ENCODE results near the gene TANC1. TPM values are rescaled to one million over a fixed set of nuclear protein-coding genes. Genes with fewer than 3 reads are reported as not detected.

The TANC1 gene
- total RNA-seq, 6 donors from 2014 or later, result 41.6 to 101 (median 75.5) TPM

DNA sequence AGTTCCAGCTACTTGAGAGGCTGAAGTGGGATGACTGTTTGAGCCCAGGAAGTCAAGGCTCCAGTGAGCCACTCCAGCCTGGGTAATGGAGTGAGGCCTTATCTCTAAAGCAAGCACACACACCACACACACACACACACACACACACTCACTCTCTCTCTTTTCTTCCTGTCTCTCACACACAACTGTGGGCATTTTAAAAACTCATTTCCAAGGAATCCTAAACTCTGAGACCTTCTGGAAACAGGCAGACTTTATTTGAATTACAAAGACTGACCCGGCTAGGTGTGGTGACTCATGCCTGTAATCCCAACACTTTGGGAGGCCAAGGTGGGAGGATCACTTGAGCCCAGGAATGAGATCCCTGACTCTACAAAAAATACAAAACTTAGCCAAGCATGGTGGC, 296.7 kb downstream of the TANC1 start:
- peaks cover 0 to 7% (median 0%) of the 10 kb centered on the region in 4 donors for H3K36me3 ChIP-seq
- DNase-seq (peak in 1 of 2 donors; percentile 60), ATAC-seq (ENCODE audit: low FRiP score in 2 of 2) (peak in 1 of 2 donors; percentile 49)
- H3K9me3 ChIP-seq, result no peaks in the 10 kb centered on the region
- TF ChIP-seq EP300 (IDR thresholded peaks at IDR 0.05) (no peak), POLR2A (IDR thresholded peaks at IDR 0.05) (no peak), POLR2AphosphoS5 (IDR thresholded peaks at IDR 0.05) (no peak)
- TF ChIP-seq, protein P1, sequence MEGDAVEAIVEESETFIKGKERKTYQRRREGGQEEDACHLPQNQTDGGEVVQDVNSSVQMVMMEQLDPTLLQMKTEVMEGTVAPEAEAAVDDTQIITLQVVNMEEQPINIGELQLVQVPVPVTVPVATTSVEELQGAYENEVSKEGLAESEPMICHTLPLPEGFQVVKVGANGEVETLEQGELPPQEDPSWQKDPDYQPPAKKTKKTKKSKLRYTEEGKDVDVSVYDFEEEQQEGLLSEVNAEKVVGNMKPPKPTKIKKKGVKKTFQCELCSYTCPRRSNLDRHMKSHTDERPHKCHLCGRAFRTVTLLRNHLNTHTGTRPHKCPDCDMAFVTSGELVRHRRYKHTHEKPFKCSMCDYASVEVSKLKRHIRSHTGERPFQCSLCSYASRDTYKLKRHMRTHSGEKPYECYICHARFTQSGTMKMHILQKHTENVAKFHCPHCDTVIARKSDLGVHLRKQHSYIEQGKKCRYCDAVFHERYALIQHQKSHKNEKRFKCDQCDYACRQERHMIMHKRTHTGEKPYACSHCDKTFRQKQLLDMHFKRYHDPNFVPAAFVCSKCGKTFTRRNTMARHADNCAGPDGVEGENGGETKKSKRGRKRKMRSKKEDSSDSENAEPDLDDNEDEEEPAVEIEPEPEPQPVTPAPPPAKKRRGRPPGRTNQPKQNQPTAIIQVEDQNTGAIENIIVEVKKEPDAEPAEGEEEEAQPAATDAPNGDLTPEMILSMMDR (IDR thresholded peaks at IDR 0.05), result no peak
- WGBS, 2 donors, result 73 to 85% methylated on average over 1 of the region's 1 CpG
- H3K4me1 ChIP-seq, result no peaks in the 10 kb centered on the region
- peak overlapping the region in 1 of 4 donors; percentile 23 for H3K27ac ChIP-seq
- H3K27me3 ChIP-seq, result no peaks in the 10 kb centered on the region
- H3K4me3 ChIP-seq, result no peak overlapping the region

DNA sequence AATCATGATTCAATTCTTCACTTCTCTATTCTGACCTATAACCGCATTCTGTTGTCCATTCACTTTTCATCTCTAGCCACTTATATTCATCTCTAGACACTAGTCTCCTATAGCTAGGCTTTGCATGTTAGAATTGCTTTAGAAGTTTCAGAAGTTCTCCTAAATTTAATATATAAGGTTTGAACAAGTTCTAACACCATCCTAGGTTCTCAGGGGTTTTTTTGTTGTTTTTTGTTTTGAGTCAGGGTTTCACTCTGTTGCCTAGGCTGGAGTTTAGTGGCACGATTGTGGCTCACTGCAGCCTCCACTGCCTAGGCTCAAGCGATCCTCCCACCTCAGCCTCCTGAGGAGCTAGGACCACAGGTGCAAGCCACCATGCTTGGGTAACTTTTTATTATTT, 298.1 kb downstream of the TANC1 start:
- Histone ChIP-seq H3K36me3 (peaks cover 0 to 7% (median 3%) of the 10 kb centered on the region in 4 donors), H3K4me3 (no peak overlapping the region), H3K4me1 (no peaks in the 10 kb centered on the region), H3K9me3 (no peaks in the 10 kb centered on the region), H3K27me3 (no peaks in the 10 kb centered on the region), H3K27ac (no peak overlapping the region)
- no peak for TF ChIP-seq POLR2AphosphoS5 (IDR thresholded peaks at IDR 0.05)
- no peak for TF ChIP-seq EP300 (IDR thresholded peaks at IDR 0.05)
- no peak for TF ChIP-seq POLR2A (IDR thresholded peaks at IDR 0.05)
- TF ChIP-seq, protein P1 (IDR thresholded peaks at IDR 0.05), result no peak
- ATAC-seq (ENCODE audit: low FRiP score in 2 of 2) (no peak), DNase-seq (no peak)
- 97 to 99% methylated on average over 3 of the region's 3 CpGs for WGBS, 2 donors

DNA sequence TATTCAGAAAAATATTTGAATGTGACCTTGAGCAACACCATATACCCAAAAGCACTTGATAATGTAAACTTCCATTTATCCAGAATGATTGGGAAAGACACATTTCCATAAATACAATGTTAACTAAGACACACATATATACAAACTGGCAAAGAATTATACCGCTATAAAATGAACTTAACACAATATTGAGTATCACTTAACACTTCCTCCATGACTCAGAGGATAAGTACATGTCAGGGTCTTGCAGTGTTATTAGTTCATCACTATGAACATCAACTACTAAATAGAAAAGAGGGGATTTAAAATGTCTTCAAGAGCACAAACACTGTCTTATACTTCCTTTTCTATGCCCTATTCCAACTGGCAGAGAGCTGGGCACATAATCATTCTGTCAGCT, 299.5 kb downstream of the TANC1 start:
- 74 to 79% methylated on average over 1 of the region's 1 CpG for WGBS, 2 donors
- no peaks in the 10 kb centered on the region for H3K27me3 ChIP-seq
- no peak overlapping the region for H3K27ac ChIP-seq
- ATAC-seq (ENCODE audit: low FRiP score in 2 of 2), result no peak
- TF ChIP-seq, protein P1 (IDR thresholded peaks at IDR 0.05), result no peak
- TF ChIP-seq POLR2A (IDR thresholded peaks at IDR 0.05) (no peak), POLR2AphosphoS5 (IDR thresholded peaks at IDR 0.05) (no peak), EP300 (IDR thresholded peaks at IDR 0.05) (no peak)
- H3K36me3 ChIP-seq, result peaks cover 0 to 7% (median 3%) of the 10 kb centered on the region in 4 donors
- no peaks in the 10 kb centered on the region for H3K9me3 ChIP-seq
- no peak for DNase-seq
- H3K4me1 ChIP-seq, result no peaks in the 10 kb centered on the region
- H3K4me3 ChIP-seq, result no peak overlapping the region

DNA sequence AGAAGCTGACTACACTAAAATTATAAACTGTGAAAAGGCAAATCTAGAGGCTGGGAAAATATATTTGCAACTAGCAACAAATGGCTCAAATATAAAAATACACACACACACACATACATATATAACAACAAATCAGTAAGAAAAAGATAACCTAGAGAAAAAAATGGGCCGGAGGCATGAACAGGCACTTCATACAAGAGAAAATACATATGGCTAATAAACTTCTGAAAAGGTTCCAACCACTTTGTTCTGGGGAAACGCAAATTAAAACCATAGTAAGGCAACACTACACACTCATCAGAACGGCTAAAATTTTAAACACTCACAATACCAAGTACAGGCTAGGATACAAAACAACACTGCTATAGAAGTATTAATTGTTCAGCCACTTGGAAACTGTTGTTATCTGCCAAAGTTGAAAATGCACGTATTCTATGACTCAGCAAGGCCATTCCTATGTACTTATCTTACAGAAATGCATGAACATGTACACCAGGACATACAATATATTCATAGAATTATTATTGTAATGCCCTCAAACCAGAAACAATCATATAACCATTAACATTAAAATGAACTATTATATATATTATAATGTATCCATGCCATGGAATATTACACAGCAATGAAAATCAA, 302.4 kb downstream of the TANC1 start:
- H3K9me3 ChIP-seq, result no peaks in the 10 kb centered on the region
- 94 to 96% methylated on average over 4 of the region's 4 CpGs for WGBS, 2 donors
- TF ChIP-seq, protein P1 (IDR thresholded peaks at IDR 0.05), result no peak
- TF ChIP-seq EP300 (IDR thresholded peaks at IDR 0.05) (no peak), POLR2AphosphoS5 (IDR thresholded peaks at IDR 0.05) (no peak), POLR2A (IDR thresholded peaks at IDR 0.05) (no peak)
- no peak overlapping the region for H3K27ac ChIP-seq
- no peak for DNase-seq
- H3K4me1 ChIP-seq, result no peaks in the 10 kb centered on the region
- ATAC-seq (ENCODE audit: low FRiP score in 2 of 2), result no peak
- no peak overlapping the region for H3K4me3 ChIP-seq
- no peaks in the 10 kb centered on the region for H3K27me3 ChIP-seq
- peaks cover 0 to 6% (median 0%) of the 10 kb centered on the region in 4 donors for H3K36me3 ChIP-seq

DNA sequence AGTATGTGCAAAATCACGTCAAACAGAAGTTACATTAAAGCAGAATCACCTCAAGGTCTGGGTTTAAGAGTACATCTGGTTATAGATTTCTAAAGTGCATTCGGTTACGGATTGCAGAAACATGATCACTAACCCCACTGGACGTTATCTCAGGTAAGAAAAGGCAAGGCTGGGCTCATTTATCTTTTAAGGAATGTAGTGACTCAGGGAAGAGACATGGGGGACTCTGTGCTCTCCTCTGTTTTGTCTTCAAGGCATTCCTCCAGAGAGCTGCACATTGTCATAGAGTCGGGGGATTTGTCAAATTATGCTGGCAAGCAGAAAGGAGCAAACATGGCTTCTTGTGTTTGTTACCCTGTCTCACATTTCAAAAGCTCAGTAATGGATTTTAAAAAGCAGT, 303.7 kb downstream of the TANC1 start:
- no peaks in the 10 kb centered on the region for H3K27me3 ChIP-seq
- no peak for TF ChIP-seq POLR2AphosphoS5 (IDR thresholded peaks at IDR 0.05)
- TF ChIP-seq, protein P1 (IDR thresholded peaks at IDR 0.05), result no peak
- TF ChIP-seq POLR2A (IDR thresholded peaks at IDR 0.05), result no peak
- no peak for TF ChIP-seq EP300 (IDR thresholded peaks at IDR 0.05)
- peaks cover 0 to 6% (median 0%) of the 10 kb centered on the region in 4 donors for H3K36me3 ChIP-seq
- DNase-seq, result no peak
- H3K4me3 ChIP-seq, result no peak overlapping the region
- no peaks in the 10 kb centered on the region for H3K4me1 ChIP-seq
- no peak for ATAC-seq (ENCODE audit: low FRiP score in 2 of 2)
- H3K27ac ChIP-seq, result no peak overlapping the region
- 94 to 95% methylated on average over 5 of the region's 5 CpGs for WGBS, 2 donors
- H3K9me3 ChIP-seq, result no peaks in the 10 kb centered on the region
